Upper lobe of right lung (tissue), 1 donor: Measurements from ENCODE around the gene NDUFS6. TPM values are rescaled to one million over a fixed set of nuclear protein-coding genes. Genes with fewer than 3 reads are reported as not detected.

Source experiments
- ATAC-seq: fragments of 200-7000 bp; cut with Tn5 transposase; one replicate; pipeline ENCODE4 v1.9.1; 2020; ENCODE audit warnings: mild to moderate bottlenecking, moderate library complexity
- DNase-seq: peaks from one replicate; pipeline ENCODE4 v3.0.0-alpha.2; 2020
- H3K27ac ChIP-seq: fragments of 200-600 bp; one replicate; pipeline ENCODE4 v1.8.0; 2022
- H3K27me3 ChIP-seq: fragments of 200-600 bp; one replicate; pipeline ENCODE4 v1.8.0; 2022; ENCODE audit warnings: mild to moderate bottlenecking
- H3K36me3 ChIP-seq: fragments of 200-600 bp; one replicate; pipeline ENCODE4 v1.8.0; 2022
- H3K4me1 ChIP-seq: fragments of 200-600 bp; one replicate; pipeline ENCODE4 v1.8.0; 2022
- H3K4me3 ChIP-seq: fragments of 200-600 bp; one replicate; pipeline ENCODE4 v1.8.0; 2022; ENCODE audit warnings: mild to moderate bottlenecking
- H3K9me3 ChIP-seq: fragments of 200-600 bp; one replicate; pipeline ENCODE4 v1.8.0; 2022
- intact Hi-C: fragments of 100-400 bp; cut with DNase I; formaldehyde crosslinking; loops from one replicate; pipeline ENCODE4 v1.11.0; 2022
- total RNA-seq: library from RNA; stranded (reverse); fragmentation: NEBNext Ultra II Directional; extraction: Animal tissue kit (Norgen Biotek cat#: 25700); gene quantifications from one replicate; pipeline ENCODE4 v1.2.1, GENCODE V29; 2021
- TF ChIP-seq, protein P1 (sequence below): fragments of 200-600 bp; IDR thresholded peaks from one replicate; pipeline ENCODE4 v1.8.0; 2022; ENCODE audit warnings: antibody characterized with exemption
- donor health status: DM: no; HTN: yes; CAD: no; lungs with severe emphysema.

NDUFS6 gene
- total RNA-seq, 1 donor from 2014 or later: 23.5 TPM

DNA sequence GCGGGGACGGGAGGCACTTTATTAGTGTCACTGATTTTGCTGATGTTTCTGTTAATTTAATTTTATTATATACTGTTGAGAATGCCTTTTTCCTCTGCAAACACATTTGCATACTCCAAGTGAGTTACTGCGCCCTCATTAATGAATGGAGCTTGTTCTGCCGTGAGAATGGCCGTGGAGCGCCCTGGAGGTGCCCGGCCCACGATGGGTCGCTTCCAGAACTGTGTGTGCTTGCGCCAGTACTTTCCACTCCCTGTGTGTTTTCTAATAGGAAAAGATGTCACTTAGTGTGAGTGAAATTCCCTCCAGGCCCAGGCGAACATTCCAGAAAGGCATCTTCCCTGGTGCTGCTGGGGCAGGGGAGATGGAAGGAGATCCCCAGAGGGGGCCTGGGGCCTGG, 30.1 kb downstream of the NDUFS6 start:
- Histone ChIP-seq H3K27ac (no peak overlapping the region), H3K4me3 (no peak overlapping the region)
- peak; percentile 30 for DNase-seq

DNA sequence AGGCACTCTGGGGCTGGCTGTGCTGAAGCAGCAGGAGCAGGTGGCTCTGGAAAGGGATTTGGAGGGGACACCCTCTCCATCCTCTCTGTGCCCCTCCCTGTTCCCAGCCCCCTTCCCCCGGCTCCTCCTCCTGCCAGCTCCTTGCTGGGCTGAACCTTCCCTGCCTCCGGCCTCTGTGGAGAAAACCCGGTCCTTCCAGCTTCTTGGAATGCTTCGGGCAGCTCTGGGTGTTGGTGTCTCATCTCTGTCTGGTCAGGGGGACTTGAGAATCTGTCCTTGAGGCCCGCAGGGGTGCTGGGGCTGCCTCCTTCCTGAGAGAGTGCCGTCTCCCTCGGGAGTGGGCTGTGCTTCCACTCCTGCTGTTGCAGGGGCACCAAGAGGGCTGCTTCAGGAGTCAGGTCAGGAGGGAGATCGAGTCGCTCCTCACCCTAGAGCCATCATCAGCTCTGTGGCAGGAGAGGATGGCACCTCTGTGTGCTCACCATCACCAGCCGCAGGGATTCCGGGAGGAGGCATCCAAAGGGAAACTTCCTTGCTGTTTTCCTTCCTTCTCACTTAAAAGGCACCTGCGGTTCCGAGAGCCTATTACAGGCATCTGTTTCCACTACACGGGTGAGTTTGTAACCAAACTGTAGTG, 30.6 kb downstream of the NDUFS6 start:
- H3K4me3 ChIP-seq: no peak overlapping the region
- H3K27ac ChIP-seq: no peak overlapping the region
- TF ChIP-seq, protein P1, sequence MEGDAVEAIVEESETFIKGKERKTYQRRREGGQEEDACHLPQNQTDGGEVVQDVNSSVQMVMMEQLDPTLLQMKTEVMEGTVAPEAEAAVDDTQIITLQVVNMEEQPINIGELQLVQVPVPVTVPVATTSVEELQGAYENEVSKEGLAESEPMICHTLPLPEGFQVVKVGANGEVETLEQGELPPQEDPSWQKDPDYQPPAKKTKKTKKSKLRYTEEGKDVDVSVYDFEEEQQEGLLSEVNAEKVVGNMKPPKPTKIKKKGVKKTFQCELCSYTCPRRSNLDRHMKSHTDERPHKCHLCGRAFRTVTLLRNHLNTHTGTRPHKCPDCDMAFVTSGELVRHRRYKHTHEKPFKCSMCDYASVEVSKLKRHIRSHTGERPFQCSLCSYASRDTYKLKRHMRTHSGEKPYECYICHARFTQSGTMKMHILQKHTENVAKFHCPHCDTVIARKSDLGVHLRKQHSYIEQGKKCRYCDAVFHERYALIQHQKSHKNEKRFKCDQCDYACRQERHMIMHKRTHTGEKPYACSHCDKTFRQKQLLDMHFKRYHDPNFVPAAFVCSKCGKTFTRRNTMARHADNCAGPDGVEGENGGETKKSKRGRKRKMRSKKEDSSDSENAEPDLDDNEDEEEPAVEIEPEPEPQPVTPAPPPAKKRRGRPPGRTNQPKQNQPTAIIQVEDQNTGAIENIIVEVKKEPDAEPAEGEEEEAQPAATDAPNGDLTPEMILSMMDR: no peak
- no peaks in the 10 kb centered on the region for H3K4me1 ChIP-seq
- no peaks in the 10 kb centered on the region for H3K9me3 ChIP-seq
- no peak for ATAC-seq
- peaks cover 17% of the 10 kb centered on the region for H3K27me3 ChIP-seq
- DNase-seq: peak; percentile 61
- no peaks in the 10 kb centered on the region for H3K36me3 ChIP-seq
- intact Hi-C loops: no loop called here

More for the DNA sequence above, 30.1 kb downstream of the NDUFS6 start:
- Histone ChIP-seq H3K9me3 (no peaks in the 10 kb centered on the region), H3K36me3 (no peaks in the 10 kb centered on the region), H3K27me3 (peaks cover 14% of the 10 kb centered on the region), H3K4me1 (no peaks in the 10 kb centered on the region)
- TF ChIP-seq, protein P1: no peak
- ATAC-seq: no peak
- intact Hi-C loops: no loop called here

DNA sequence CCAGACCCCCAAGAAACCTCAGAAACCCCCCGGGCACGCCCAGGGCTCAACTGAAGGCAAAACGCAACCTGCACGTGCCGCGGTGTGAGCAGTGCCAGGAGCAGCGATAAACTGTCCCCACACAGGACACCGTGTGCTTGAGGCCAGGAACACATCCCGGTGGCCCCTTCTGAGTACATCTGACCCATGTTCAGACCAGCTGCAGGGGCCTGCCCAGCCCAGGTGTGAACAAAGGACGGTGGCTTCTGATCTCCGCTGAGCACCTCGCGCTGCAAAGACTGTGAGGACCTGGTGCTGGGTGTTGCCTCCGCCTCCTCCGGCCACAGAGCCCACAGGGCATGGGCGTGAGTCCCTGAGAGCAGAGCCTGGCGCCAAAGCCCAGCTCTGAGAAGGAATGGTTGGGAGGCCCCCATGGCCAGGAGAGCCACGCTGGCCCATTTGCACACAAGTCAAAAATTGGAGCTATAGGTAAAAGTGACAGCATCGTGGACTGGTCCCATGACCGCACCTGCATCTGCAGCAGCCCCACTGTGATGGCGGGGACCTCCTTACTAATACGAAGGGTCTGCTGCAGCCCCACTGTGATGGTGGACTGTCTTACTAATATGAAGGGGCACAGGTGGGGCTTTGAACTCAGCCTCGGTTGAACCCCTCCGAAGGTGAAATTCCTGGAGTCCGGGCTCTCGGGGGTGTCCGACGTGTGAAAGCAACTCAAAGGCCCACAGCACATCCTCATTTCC, 31.5 kb downstream of the NDUFS6 start:
- TF ChIP-seq, protein P1: no peak
- Histone ChIP-seq H3K4me1 (no peaks in the 10 kb centered on the region), H3K27me3 (peaks cover 24% of the 10 kb centered on the region)

DNA sequence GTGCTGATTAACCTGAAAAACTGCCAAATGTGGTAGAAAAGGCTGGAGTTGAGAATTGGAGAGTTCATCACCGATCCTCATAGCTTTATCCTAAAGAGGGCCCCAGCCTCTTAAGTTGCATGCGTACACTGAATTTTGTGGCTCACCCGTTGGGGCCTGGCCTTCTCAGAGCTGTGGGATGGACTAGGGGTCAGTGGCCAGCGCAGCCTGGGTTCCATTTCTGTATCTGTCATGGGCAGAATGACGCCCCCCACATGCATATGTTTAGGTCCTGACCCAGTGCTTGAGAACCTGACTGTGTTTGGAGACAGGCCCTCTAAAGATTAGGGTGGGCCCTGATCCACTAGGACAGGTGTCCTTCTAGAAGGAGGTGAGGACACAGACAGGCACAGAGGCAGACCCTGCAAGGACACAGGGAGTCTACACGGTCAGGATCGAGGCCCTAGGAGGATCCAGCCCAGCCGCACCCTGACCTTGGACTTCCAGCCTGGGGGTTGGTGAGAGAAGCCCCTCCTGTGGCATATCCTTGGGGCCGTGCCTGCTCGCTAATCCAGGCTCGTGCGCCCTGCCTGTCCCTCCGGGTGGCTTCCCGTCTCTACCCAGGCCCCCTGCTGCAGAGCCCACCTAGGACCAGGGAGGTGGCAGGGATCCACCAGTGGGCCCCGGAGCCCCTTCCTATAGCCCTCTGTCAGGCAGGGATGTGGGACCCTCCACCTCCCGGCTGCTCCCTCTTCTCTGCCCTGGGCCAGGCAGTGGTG, 32.2 kb downstream of the NDUFS6 start:
- no peak overlapping the region for H3K27ac ChIP-seq
- DNase-seq: peak; percentile 48
- H3K4me3 ChIP-seq: no peak overlapping the region
- intact Hi-C loops: no loop called here
- no peaks in the 10 kb centered on the region for H3K36me3 ChIP-seq
- peaks cover 30% of the 10 kb centered on the region for H3K27me3 ChIP-seq
- no peaks in the 10 kb centered on the region for H3K9me3 ChIP-seq
- TF ChIP-seq, protein P1: no peak
- no peak for ATAC-seq
- no peaks in the 10 kb centered on the region for H3K4me1 ChIP-seq

More for the DNA sequence above, 31.5 kb downstream of the NDUFS6 start:
- Histone ChIP-seq H3K4me3 (no peak overlapping the region), H3K27ac (no peak overlapping the region), H3K9me3 (no peaks in the 10 kb centered on the region), H3K36me3 (no peaks in the 10 kb centered on the region)
- no peak for ATAC-seq
- DNase-seq: peak; percentile 55
- intact Hi-C loops: no loop called here

DNA sequence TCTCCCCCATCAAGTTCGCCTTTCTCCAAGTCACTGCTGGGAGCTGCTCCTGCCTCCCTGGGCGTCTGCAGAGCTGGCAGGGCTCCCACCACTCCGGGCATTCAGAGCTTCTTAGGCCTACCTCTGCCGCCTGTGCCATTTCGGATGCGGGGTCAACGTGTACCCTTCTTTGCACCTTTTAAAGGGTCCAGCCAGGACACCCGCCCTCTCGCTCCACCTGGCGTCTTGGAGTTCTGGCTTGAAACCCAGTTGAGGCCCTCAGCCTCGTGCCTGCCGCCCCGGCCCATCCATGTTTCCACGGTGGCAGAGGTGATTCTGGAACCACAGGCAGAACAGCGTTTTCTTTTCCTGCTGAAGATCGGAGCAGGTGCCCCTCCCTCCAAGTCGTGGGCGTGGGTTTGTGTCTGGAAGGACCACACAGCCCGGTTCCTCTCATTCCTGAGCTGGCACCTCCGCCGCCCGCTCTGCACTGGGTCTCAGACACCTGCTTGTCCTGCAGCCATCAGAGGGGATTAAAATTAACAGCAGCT, 32.9 kb downstream of the NDUFS6 start:
- DNase-seq (peak; percentile 55), ATAC-seq (no peak)
- TF ChIP-seq, protein P1: no peak
- H3K4me1 ChIP-seq: no peaks in the 10 kb centered on the region
- peaks cover 36% of the 10 kb centered on the region for H3K27me3 ChIP-seq
- H3K4me3 ChIP-seq: no peak overlapping the region
- H3K36me3 ChIP-seq: no peaks in the 10 kb centered on the region
- H3K9me3 ChIP-seq: no peaks in the 10 kb centered on the region
- intact Hi-C loops: no loop called here
- no peak overlapping the region for H3K27ac ChIP-seq
